GM18517 (cell line): ENCODE data around the gene SPATC1L.
"Not testable (repeated sequence)": the region's sequence is repeated elsewhere in the genome, so short reads cannot be mapped to it uniquely, and the experiment has no call there.

Source experiments
- ATAC-seq: cut with Tn5 transposase; IDR thresholded peaks from one replicate; pipeline ENCODE4 v1.9.1; 2021; ENCODE audit warnings: mild to moderate bottlenecking, moderate library complexity; ENCODE audit not compliant: unreplicated experiment

Gene SPATC1L

DNA sequence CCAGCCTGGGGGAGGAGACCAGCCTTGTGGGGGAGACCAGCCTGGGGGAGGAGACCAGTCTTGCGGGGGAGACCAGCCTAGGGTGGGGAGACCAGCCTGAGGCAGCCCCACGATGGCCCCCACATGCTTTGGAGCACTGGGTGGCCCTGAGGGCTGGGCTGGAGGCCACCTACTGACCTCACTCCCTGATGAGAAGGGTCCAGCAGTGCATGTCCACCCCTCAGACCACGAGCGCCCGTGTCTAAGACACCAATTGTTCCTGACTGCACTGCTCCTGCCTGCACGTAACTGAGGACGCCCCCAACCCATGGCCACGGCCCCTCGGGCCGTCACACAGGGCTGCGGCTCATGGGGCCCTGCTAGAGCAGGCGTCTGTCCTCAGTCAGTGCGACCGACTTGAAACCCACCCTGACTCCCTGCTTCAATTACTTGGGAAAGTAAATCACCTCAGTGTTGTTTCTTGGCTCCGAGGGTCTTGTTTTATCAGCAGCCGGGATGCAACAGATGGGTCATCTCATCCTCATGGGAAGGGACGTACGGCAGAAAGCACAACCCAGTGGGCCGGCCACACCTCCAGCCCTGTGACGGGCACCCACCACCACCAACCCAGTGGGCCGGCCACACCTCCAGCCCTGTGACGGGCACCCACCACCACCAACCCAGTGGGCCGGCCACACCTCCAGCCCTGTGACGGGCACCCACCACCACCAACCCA is at the start of gene SPATC1L:
TSS of gene SPATC1L (minus strand) at position 550 of the 715 bp plus-strand sequence. CDS start 1,643 bp downstream, outside the sequence.
- no peak for ATAC-seq

DNA sequence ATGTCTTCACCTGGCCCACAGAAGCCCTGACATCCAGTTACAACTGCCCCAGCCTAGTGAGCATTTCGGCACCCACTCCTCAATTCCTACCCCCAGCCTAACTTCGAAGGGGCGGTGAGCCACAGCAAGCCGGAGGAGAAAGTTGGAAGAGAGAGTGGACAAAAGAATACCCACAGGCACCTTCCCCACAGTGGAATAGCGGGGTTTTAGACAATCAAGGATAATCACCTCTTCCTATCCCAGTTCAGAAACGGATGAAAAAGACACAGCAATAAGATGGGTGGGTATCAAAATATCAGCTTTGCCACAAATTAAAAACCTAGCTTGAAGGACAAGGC is 45.6 kb upstream of the SPATC1L start:
- ATAC-seq, result no peak

DNA sequence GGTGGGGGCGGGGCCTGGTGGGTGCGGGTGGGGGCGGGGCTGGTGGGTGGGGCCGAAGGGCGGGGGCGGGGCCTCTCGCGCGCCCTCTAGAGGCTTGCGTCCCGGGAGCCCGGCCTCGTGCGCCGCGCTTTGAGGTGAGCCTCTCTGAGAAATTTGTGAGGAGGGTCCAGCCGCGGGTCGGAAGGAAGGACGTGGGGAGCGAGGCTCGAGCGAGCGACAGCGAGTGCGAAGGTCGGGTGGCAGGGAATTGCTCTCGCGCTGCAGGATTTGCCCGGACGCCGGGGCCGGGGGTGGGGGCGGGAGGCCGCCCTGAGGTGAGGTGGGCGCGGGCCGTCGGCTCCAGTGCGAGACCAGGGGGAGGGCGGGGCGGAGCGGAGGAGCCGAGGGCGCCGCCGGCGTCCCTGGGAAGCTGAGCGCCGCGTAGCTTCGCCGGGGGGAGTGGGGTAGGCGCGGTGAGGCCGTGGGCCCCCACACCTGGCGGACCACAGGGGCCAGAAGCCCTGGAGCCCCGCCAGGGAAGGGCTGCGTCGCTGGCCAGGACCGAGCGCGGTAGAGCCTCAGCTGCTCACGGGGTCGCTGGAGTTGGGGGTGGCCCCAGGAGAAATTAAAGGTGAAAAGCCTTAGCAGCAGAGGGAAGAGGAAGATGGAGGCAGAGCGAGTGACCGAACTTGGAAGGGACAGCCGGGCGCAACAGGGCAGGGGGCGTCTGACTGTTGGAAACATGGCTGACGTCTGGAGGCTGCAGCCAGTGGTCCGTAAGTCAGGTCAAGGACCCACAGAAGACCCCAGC is 45.1 kb upstream of the SPATC1L start:
- no peak for ATAC-seq

DNA sequence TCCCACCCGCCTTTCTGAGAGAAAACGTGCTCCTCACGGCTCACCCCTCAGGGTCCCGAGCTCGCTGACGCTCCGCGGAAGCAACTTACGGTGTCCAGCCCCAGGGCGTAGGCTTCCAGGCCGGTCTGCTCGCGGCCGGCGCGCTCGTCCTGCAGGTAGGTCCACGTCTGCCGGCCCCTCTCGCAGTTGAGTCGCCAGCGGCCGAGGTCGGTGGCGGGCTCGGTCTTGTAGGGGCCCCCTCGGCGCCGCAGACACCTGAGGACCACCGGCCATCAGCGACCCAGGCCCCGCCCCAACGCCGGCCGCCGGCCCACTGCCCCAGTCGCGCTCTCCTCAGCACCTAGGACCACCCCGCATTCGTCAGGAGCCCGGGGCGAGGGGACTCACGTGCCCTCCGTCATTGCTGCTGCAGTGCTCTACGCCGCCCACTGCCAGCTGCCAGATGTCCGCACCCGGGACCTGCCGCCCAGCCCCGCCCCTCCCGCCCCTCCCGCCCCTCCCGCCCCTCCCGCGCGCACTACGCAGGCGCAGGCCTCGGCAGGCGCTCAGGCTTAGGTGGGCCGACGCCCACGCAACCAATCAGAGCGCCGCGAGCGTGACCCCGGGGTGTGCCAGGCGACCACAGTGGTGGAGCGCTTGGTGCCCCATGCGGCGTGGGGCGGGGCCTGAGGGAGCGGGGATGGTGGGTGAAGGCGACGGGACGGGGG is 44.2 kb upstream of the SPATC1L start, which contains the start of gene LSS:
TSS of gene LSS (minus strand) at position 430 of the 707 bp plus-strand sequence. CDS start at position 401, 29 bp downstream.
- peak; percentile 53 for ATAC-seq

DNA sequence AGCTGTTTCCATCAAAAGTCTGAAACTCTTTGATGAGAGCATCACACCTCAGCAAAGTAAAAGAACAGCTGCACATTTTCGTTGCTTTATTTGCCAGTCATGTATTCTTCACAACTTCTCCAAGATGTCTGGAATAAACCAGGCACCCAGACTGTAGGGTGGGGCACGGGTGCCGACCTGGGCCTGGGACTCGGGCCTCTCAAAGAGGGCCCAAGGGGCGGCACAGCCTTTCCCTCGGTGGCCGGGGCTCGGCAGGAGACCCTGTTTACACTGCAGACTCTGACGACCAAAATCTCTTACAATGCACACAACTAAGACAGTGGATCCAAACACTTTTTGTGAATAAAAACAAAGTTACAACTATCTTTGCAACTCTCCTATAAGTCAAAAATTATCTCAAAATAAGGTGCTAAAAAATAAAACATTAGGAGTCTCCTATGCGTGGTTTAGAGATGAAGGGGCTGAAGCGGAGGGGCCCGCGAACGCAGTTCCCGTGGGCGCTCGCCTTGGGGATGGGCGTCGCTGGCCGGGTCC is 43.6 kb upstream of the SPATC1L start:
- no peak for ATAC-seq

DNA sequence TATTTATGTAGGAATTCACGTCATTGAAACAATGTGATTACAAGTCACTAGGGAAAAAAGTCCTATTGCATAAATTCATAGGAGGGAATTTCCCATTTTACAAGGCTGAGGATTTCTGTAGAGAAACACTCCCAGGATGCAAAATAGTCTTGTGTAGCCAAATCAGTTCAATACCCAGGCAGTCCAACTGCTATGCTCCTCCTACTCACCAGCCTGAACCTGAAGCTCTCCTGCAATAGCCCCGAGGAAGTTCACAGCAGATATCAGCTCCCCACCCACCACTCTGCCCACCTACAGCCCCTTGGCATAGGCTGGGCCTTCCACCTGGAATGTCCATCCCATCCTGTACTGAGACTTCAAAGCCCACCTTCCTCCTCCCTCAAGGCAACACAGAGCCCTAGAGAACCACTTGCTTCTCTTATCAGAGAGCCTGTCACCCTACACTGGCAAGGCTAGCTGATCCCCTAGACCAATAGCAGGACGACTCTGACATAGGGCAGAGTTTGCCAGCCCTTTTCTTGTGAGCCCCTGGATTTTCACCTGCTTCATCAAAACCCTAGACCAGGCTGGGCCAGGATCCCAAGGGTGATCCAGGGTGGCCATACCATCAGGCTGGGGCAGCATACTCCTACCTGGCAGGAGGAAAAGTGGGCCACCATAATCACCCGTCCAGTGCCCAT is 42.8 kb upstream of the SPATC1L start:
- ATAC-seq, result no peak

DNA sequence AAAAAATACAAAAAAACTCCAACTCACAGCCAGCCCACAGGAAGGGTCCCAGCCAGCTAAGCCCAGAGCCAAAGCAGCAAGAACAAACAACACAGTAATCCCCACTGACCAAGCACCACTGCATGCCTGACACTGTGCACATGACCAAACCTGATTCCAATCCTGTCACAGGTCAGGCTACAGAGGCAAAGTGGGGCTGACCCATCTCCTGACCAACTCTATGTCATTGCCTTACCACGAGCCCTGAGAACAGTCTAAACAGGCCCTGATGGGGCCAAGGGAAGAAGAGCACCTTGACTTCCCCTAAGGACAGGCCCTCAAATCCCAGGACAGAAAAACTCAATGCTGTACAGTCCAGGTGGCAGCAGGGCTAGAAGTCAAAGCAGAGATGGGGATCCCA is 41.9 kb upstream of the SPATC1L start:
- no peak for ATAC-seq

DNA sequence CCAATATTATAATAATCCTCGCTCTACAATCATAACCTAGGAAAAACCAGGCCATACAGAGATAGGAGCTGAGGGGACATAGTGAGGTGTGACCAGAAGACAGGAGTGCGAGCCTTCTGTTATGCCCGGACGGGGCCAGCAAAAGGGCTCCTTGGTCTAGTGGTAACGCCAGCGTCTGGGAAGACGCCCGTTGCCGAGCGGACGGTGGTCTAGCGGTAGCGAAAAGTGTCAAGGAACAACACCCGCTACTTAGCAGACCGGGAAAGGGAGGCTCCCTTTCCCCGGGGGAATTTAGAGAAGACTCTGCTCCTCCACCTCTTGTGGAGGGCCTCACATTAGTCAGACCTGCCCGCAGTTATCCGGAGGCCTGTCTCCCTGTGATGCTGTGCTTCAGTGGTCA is 39.4 kb upstream of the SPATC1L start:
- not testable (repeated sequence) for ATAC-seq

DNA sequence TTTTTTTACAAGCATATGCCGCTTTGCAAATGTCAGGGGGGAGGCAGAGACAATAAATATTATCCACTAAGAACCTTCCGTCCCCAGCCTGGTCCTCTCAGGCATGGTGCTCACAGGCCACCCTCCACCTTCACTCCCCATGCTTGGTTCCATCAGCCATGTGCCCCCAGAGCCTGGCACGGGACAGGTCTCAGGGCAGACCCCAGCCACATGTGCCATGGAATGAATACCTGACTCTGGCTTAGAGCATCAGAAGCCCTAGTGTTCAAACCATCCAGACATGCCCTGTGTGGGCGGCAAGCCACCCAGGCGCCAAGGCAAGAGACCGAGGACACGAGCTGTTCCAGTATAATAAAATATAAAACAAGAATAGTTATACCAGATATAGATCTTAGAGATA is 39.0 kb upstream of the SPATC1L start:
- no peak for ATAC-seq

DNA sequence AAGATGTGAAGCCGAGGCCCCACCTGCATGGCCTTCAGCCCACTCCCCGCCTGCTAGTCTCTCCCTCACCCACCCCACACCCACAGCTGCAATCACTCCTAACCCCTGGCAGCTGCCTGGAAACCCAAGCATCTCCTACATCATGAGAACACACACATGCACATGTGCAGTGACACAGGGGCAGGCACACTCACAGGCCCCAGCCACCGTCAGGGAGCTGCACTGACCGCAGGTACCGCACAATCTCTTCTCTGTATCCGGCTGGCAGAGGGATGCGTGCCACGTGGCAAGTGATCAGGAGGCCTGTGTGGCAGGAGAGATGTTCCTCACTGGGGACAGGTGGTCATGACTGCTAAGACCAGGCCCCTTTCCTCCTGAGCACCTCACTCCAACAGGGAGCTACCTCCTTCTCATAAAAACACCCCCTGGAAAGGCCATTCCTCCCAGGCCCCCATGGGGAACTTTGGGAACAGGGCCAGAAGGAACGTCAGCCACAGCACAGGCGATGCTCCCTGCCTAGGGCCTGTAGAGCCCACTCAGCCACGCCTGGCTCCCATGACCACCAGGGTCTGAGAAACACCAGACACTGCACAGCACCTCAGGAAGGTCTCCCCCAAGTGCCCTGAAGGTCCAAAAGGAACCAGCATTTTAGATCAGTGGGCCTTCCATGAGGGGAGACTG is 38.3 kb upstream of the SPATC1L start:
- ATAC-seq, result no peak

DNA sequence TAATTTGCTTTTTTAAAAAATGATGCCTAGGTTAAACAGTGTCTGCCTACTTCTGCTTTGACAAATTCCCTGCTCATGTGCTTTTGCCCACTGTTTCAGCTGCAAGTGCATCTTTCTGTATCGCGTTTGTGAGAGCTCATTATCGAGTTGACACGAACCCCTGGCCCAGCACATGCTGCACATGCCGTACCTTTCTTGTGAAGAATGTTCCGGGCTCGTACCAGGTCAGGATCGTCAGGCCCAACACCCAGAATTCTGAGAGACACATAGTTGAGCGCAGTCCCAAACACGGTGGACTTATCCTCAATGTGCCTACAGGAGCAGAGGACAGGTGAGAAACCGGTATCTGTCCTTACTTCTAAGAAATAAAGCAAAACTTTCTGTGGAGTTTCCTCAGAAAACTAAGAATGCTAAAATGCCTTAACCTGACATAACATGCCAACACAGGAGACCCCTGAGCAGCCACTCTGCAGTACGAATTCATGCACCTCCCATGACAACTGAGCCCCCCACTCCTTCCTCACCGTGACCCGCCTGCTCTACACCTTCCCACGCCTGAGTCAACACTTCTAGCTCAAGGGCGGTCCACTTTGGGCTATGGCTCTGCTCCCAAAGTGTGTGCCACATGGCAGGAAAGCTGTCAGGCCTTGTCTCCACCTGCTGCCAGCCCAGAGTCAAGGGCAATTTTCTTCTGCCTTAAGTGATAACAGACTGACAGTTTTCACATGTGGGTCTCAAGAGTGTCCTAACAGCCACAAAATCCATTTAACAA is 37.6 kb upstream of the SPATC1L start:
- ATAC-seq, result no peak

DNA sequence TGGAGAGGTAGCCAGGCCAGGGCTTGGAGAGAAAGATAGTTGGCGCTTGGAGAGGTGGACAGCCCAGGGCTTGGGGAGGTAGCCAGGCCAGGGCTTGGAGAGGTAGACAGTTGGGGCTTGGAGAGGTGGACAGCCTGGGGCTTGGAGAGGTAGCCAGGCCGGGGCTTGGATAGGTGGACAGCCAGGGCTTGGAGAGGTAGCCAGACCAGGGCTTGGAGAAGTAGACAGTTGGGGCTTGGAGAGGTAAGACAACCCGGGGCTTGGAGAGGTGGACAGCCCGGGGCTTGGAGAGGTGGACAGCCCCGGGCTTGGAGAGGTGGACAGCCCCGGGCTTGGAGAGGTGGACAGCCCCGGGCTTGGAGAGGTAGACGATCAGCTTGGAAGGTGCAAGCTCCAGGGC is 36.6 kb upstream of the SPATC1L start:
- ATAC-seq, result no peak

DNA sequence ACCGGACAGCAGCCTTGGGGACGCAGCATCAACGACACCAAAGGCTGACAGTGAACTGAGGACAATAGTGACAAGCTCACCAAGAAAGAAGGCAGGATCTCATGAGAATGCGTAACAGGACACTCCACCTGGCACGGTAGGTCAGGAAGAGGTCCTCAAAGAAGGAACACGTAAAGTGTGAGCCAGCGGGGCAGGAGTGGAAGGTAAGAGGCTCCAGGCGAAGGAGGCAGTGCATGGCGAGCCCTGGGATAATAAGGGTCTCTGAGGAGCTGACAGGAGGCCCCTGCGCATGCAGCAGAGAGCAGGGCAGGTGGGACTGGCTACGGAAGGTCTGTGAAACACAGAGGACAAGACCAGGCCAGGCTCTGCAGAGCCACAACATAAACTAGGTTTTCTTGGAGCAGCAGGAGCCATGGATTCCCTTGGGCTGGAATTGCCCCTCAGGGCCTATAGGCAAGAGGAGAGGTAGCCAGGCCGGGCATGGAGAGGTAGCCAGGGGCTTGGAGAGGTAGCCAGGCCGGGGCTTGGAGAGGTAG is 36.1 kb upstream of the SPATC1L start:
- ATAC-seq, result no peak

DNA sequence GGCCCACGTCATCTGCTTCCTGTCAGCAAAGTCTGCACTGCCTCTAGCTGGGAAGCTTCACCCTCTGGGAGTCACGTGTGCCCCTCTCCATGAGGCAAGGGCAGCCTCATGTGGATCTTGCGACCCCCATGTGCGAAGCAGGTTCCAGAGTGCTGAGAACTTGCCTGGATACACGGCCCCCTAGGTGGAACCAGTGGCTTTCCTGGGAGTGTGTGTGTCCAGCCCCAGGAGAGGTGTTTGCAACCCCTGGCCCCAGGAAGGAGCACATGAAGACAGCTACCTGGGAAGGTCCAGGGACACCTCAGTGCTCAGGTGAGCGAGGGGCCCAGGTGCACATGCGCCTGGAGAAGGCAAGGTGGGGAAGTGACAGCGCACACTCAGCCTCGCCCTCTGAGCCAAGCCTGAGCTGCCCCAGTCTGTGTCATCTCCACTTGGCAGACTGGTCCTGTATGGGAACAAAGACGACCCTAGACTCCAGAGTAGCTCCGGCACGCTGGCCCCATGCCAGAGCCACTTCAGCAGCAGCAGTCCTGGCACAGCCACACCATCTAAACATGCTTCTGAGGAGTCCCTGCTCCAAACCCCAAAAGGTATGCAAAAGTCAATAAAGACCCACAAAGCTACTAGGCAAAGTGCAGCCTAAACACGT is 35.5 kb upstream of the SPATC1L start:
- no peak for ATAC-seq

DNA sequence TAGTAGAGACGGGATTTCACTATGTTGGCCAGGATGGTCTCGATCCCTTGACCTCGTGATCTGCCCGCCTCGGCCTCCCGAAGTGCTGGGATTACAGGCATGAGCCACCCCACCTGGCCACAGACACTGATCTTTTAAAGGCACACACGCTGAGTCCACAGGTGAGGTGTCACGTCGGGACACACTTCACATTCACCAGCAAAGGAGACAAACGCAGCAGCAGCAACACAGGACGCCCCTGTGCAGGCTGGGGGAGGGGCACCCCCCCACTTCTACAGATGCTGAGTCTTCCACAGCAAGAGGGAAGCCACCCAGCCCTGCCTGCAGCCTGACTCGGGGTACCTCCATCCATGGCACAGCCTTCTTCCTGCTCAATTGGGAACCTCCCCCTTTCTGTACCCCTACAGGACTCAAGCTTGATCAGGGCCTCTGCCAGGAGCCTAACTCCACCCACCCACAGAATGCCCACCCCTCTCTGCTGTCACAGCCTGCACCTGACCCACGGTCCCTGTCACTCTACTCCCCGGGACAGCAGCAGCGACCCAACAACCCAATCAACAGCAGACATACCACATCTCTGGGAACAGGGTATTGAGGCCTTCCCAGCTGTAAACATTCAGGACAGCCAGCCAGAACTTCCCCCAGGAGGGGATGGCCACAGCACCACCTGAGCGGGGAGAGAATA is 34.8 kb upstream of the SPATC1L start:
- no peak for ATAC-seq

DNA sequence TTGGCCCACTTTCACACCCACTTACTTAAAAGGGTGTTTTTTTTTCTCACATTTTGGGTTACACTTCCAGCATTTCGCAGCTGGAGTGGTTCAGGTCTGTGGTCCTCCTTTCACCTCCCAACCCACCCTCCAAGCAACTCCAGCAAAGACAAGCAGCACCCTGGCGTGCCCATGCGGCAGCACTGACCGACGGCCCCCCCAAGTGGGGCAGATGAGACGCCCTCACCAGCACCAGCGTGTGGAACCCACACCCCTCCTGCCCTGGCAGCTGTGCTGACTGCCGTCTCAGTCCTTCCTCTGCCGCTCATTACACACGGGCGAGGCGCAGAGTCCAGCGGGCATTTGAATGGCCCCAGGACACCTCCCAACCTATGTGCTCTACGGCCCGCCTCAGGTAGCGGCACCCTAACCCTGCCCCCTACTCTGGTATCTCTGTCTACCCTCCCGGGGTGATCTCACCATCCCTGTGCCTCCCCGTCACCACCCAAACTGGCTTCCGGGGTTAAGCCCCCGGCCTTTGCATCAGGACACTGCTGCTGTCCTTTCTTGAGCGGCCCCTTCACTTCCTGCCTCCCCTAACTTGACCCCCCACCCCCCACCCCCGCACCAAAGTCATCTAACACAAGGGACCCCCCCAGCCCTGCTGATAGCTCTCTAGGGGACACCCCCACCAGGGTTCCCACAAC is 33.4 kb upstream of the SPATC1L start:
- no peak for ATAC-seq

DNA sequence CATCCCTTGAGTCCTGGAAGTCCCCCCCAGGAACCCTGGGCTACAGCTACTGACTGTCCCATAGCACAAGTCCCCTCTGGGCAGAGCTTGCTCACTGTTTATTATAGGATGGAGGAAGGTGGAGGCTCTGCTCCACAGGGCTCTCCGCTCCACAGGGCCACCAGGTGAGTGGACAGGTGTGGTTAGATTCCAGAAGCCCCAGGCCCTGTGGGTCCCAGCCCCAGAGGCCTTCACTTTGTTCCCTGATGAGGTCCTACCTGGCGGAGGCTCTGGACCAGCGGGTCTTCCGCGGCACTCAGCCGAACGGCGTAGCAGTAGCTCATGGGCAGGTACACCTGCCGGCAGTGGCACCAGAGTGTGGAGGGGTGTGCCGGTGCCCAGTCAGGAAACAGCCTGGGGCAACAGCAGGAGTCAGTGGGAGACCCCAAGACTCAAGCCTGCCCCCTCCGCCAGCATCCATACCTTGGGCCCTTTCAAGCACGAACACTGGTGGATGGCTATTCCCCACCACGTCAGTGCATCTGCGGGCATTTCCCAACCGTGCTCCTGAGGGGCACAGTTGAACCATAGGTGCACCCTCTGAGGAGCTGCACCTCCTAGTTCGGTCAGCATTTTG is 32.0 kb upstream of the SPATC1L start:
- no peak for ATAC-seq
